K562 (cell line): Measurements from ENCODE around the gene DGAT2. TPM values are rescaled to one million over a fixed set of nuclear protein-coding genes. Genes with fewer than 3 reads are reported as not detected.

ENCODE experiments used
- CGGBP1 ChIP-seq: fragments of 250-450 bp; sonication (Bioruptor Pico); IDR thresholded peaks from 2 replicates; pipeline ENCODE4 v1.9.0; 2021; ENCODE audit warnings: mild to moderate bottlenecking
- CSDE1 ChIP-seq, 2 experiments: fragments of 450-650 bp; IDR thresholded peaks; 2 replicates each; pipeline ENCODE4 v1.6.1; 2016; ENCODE audit warnings: mild to moderate bottlenecking in 1 of 2
- E2F3 ChIP-seq: fragments of 250-450 bp; sonication (Bioruptor Pico); IDR thresholded peaks from 2 replicates; pipeline ENCODE4 v1.4.0; 2020; ENCODE audit warnings: mild to moderate bottlenecking
- ETV6 ChIP-seq, 3 experiments: fragments of 150-350 bp in 1 of 3; sonication (generic) in 1 of 3; formaldehyde crosslinking in 1 of 3; IDR thresholded peaks; 2 replicates each; pipeline versions ENCODE4 v1.6.1 to v1.8.0; 2014 to 2022; ENCODE audit warnings: borderline replicate concordance in 2 of 3, low read depth in 2 of 3, antibody characterized with exemption in 1 of 3, low read length in 1 of 3, mild to moderate bottlenecking in 1 of 3, missing genetic modification reagents in 1 of 3
- FOS ChIP-seq: IDR thresholded peaks from 3 replicates; pipeline ENCODE4 v1.6.1; 2011; ENCODE audit not compliant: insufficient read length; ENCODE audit errors: extremely low read depth
- NR2F6 ChIP-seq: fragments of 450-650 bp; formaldehyde crosslinking; IDR thresholded peaks from 2 replicates; pipeline ENCODE4 v1.4.0; 2020; ENCODE audit warnings: mild to moderate bottlenecking
- SOX6 ChIP-seq: fragments of 450-650 bp; IDR thresholded peaks from 2 replicates; pipeline ENCODE4 v1.6.1; 2014; ENCODE audit warnings: mild to moderate bottlenecking
- TBL1XR1 ChIP-seq, 2 experiments: IDR thresholded peaks; 2 replicates each; pipeline ENCODE4 v1.6.1; 2012; ENCODE audit warnings: improper control_type of control experiment in 2 of 2, low read length in 2 of 2, mild to moderate bottlenecking in 1 of 2
- ZBTB2 ChIP-seq: fragments of 450-650 bp; IDR thresholded peaks from 2 replicates; pipeline ENCODE4 v1.6.1; 2016; ENCODE audit warnings: antibody characterized with exemption
- ZNF143 ChIP-seq: sonication (generic); formaldehyde crosslinking; IDR thresholded peaks from 2 replicates; pipeline ENCODE4 v1.9.0; 2022; ENCODE audit warnings: mild to moderate bottlenecking, missing genetic modification reagents
- ZNF316 ChIP-seq: fragments of 450-650 bp; IDR thresholded peaks from 2 replicates; pipeline ENCODE4 v1.6.1; 2016
- polyA plus RNA-seq, 8 experiments: library from polyadenylated mRNA; depleted of rRNA in 4 of 8; stranded (reverse) in 5 of 8; unstranded in 3 of 8; fragments of >200 nt; fragmentation: Nextera tagmentation in 2 of 8; fragmentation: Illumina TruSeq in 1 of 8; extraction: Ambion mirVana in 2 of 8; extraction: Trizol in 1 of 8; gene quantifications; 2 replicates each; pipeline versions ENCODE4 v1.2.1 to v1.2.3, GENCODE V29; 2011 to 2014; ENCODE audit warnings: inconsistent platforms in 1 of 8, missing spikeins in 1 of 8
- total RNA-seq, 7 experiments: library from RNA; depleted of rRNA in 6 of 7; stranded (reverse); fragments of >200 nt in 6 of 7; fragmentation: Illumina TruSeq in 2 of 7; extraction: Trizol in 2 of 7; gene quantifications; 2 replicates each; pipeline versions ENCODE4 v1.2.1 to v1.2.3, GENCODE V29; 2011 to 2021; ENCODE audit warnings: low replicate concordance in 1 of 7
- TF ChIP-seq, protein P1 (sequence below), 2 experiments: fragments of 450-650 bp in 1 of 2; IDR thresholded peaks; 2 replicates each; pipeline ENCODE4 v1.6.1; 2011 to 2017; ENCODE audit warnings: low read depth in 2 of 2, antibody characterized with exemption in 1 of 2, borderline replicate concordance in 1 of 2, low read length in 1 of 2, mild to moderate bottlenecking in 1 of 2, mixed read lengths in 1 of 2; ENCODE audit not compliant: control insufficient read depth in 1 of 2
- TF ChIP-seq, protein P2 (sequence below): fragments of 250-450 bp; sonication (Bioruptor Pico); IDR thresholded peaks from 2 replicates; pipeline ENCODE4 v1.5.0; 2021; ENCODE audit warnings: mild to moderate bottlenecking, moderate library complexity
- TF ChIP-seq, protein P3 (sequence below), 3 experiments: fragments of 200-800 bp in 1 of 3; fragments of 250-450 bp in 1 of 3; fragments of 450-650 bp in 1 of 3; sonication (Bioruptor Pico) in 1 of 3; sonication (Bioruptor generic) in 1 of 3; formaldehyde crosslinking in 1 of 3; IDR thresholded peaks; 2 replicates each; pipeline versions ENCODE4 v1.6.1 to v1.8.0; 2016 to 2022; ENCODE audit warnings: mild to moderate bottlenecking in 2 of 3, missing genetic modification characterization in 2 of 3, missing compliant biosample characterization in 1 of 3, moderate library complexity in 1 of 3

Gene DGAT2
- total and polyA plus RNA-seq, 9 of the 15 experiments (the other 6 are each of a cell fraction or from before 2014, with no cell fraction given) = 0.68 to 2.8 (median 1.8) TPM

- TF ChIP-seq, protein P1, sequence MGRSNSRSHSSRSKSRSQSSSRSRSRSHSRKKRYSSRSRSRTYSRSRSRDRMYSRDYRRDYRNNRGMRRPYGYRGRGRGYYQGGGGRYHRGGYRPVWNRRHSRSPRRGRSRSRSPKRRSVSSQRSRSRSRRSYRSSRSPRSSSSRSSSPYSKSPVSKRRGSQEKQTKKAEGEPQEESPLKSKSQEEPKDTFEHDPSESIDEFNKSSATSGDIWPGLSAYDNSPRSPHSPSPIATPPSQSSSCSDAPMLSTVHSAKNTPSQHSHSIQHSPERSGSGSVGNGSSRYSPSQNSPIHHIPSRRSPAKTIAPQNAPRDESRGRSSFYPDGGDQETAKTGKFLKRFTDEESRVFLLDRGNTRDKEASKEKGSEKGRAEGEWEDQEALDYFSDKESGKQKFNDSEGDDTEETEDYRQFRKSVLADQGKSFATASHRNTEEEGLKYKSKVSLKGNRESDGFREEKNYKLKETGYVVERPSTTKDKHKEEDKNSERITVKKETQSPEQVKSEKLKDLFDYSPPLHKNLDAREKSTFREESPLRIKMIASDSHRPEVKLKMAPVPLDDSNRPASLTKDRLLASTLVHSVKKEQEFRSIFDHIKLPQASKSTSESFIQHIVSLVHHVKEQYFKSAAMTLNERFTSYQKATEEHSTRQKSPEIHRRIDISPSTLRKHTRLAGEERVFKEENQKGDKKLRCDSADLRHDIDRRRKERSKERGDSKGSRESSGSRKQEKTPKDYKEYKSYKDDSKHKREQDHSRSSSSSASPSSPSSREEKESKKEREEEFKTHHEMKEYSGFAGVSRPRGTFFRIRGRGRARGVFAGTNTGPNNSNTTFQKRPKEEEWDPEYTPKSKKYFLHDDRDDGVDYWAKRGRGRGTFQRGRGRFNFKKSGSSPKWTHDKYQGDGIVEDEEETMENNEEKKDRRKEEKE (IDR thresholded peaks at IDR 0.05; ENCODE audit: borderline replicate concordance in 1 of 2, control insufficient read depth in 1 of 2, low read depth in 2 of 2, low read length in 1 of 2) = no peak
- TF ChIP-seq TBL1XR1 (IDR thresholded peaks at IDR 0.05; ENCODE audit: low read length in 2 of 2) (peak in 1 of 2 experiments; percentile 9; a peak in 1 of 4 replicates), E2F3 (CRISPR knock-in tag) (peak; percentile 17; the same call in 1 of the 2 replicates), ZNF143 (CRISPR knock-in tag) (no peak), FOS (peak; percentile 97), NR2F6 (no peak), CSDE1 (IDR thresholded peaks at IDR 0.05) (peak in 1 of 2 experiments; percentile 83; a peak in 1 of 4 replicates), SOX6 (no peak), ZBTB2 (no peak), ZNF316 (no peak), ETV6 (IDR thresholded peaks at IDR 0.05; ENCODE audit: borderline replicate concordance in 1 of 2, low read depth in 2 of 2, low read length in 1 of 2) (no peak), ETV6 (CRISPR knock-in tag; IDR thresholded peaks at IDR 0.05; ENCODE audit: borderline replicate concordance) (no peak), CGGBP1 (CRISPR knock-in tag) (peak; percentile 89; the same call in 1 of the 2 replicates)
- TF ChIP-seq, protein P2, sequence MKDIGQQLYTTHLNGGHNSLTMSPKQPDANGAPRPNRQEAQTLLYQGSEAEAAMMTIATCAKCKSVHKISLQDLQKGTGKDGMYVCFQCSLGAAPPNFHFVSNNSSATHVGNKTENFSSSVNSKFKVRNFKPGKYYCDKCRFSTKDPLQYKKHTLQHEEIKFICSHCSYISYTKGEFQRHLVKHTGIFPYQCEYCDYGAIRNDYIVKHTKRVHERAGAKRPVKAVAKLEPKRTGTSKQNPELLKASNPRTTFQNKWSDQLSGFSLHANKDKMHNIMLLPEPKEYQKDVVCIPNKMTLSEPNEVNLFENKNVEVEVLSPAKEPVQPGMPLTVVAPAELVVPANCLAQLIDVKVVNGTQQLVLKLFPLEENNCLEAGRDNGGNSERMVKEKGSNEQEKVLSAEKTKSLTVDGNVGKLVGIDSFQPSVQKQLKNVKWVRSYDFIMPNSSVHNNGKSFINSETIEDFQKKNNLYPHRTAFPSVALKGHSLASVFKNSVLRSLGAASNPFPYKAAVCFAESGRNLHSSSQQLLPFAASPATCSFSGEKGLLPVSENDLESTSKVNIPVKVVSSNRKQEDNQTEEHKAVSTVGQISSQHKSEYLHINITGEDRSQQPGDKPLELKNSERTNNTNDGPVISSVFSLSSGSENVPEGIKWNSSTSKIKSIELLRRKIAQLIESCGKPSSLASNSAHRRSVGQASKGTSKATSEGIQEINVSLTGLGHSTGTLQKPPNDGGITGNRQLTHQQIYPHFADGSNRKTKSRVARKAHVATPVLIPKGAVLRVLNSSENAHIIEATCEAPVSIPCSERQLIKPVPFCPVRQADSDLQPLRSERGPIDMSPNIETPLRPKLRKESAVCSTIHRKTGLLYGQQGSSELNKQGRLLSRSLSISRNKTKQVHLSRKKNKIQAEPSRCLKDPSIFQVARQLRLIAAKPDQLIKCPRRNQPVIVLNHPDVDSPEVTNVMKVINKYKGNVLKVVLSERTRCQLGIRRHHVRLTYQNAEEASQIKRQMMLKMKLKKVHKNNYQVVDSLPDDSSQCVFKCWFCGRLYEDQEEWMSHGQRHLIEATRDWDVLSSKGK (CRISPR knock-in tag) = no peak
- TF ChIP-seq, protein P3, sequence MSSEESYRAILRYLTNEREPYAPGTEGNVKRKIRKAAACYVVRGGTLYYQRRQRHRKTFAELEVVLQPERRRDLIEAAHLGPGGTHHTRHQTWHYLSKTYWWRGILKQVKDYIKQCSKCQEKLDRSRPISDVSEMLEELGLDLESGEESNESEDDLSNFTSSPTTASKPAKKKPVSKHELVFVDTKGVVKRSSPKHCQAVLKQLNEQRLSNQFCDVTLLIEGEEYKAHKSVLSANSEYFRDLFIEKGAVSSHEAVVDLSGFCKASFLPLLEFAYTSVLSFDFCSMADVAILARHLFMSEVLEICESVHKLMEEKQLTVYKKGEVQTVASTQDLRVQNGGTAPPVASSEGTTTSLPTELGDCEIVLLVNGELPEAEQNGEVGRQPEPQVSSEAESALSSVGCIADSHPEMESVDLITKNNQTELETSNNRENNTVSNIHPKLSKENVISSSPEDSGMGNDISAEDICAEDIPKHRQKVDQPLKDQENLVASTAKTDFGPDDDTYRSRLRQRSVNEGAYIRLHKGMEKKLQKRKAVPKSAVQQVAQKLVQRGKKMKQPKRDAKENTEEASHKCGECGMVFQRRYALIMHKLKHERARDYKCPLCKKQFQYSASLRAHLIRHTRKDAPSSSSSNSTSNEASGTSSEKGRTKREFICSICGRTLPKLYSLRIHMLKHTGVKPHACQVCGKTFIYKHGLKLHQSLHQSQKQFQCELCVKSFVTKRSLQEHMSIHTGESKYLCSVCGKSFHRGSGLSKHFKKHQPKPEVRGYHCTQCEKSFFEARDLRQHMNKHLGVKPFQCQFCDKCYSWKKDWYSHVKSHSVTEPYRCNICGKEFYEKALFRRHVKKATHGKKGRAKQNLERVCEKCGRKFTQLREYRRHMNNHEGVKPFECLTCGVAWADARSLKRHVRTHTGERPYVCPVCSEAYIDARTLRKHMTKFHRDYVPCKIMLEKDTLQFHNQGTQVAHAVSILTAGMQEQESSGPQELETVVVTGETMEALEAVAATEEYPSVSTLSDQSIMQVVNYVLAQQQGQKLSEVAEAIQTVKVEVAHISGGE (CRISPR knock-in tag; IDR thresholded peaks at IDR 0.05) = no peak
These were observed 46.2 kb downstream of the DGAT2 start, which contains the start of gene UVRAG (continued) for GRCh38 chr11:75814677-75815344.
